Thyroid gland (tissue), 4 donors: ENCODE results near the gene KIF11. TPM values are rescaled to one million over a fixed set of nuclear protein-coding genes. Genes with fewer than 3 reads are reported as not detected.

Experiments
- DNase-seq, 2 donors: peaks; one replicate each; pipeline ENCODE4 v3.0.0-alpha.2; 2019
- H3K27ac ChIP-seq, 3 donors: fragments of 200-600 bp; sonication (generic); 1 replicate in 2 of 3; 2 replicates in 1 of 3; pipeline ENCODE4 v1.5.1; 2016 to 2019; ENCODE audit warnings: mild to moderate bottlenecking in 1 of 3, moderate library complexity in 1 of 3
- H3K27me3 ChIP-seq: fragments of 200-600 bp; sonication (generic); one replicate; pipeline ENCODE4 v1.5.1; 2019
- H3K36me3 ChIP-seq, 2 donors: fragments of 200-600 bp; sonication (generic); one replicate each; pipeline ENCODE4 v1.5.1; 2016 to 2019
- H3K4me1 ChIP-seq, 2 donors: fragments of 200-600 bp; sonication (generic); one replicate each; pipeline ENCODE4 v1.5.1; 2017 to 2019
- H3K4me3 ChIP-seq, 3 donors: fragments of 200-600 bp; sonication (generic); replicated peaks in 1 of 3; 1 replicate in 2 of 3; 2 replicates in 1 of 3; pipeline ENCODE4 v1.5.1; 2016; ENCODE audit warnings: mild to moderate bottlenecking in 1 of 3
- H3K9me3 ChIP-seq: fragments of 200-600 bp; sonication (generic); one replicate; pipeline ENCODE4 v1.5.1; 2017
- POLR2A ChIP-seq, 2 donors: fragments of 450-650 bp; IDR thresholded peaks; one replicate each; pipeline ENCODE4 v1.6.1; 2017; ENCODE audit warnings: antibody characterized with exemption in 2 of 2, mild to moderate bottlenecking in 2 of 2, moderate library complexity in 1 of 2
- WGBS, 2 donors: methylation state at CpG; one replicate each; pipeline ENCODE4 v1.1.5; 2017; 5-methylcytosine and 5-hydroxymethylcytosine counted together
- intact Hi-C: fragments of 100-400 bp; cut with DNase I; formaldehyde crosslinking; loops from one replicate; pipeline ENCODE4 v1.15.1; 2023
- total RNA-seq, 4 donors: library from RNA; depleted of rRNA; stranded (reverse); fragments of >200 nt; gene quantifications; one replicate each; pipeline ENCODE4 v1.2.3, GENCODE V29; 2016
- TF ChIP-seq, protein P1 (sequence below), 6 experiments: fragments of 200-600 bp in 3 of 6; fragments of 450-650 bp in 3 of 6; sonication (generic) in 3 of 6; IDR thresholded peaks; one replicate each; pipeline ENCODE4 v1.5.1; 2016 to 2019; ENCODE audit warnings: antibody characterized with exemption in 6 of 6, mild to moderate bottlenecking in 2 of 6, inconsistent platforms in 1 of 6, moderate library complexity in 1 of 6

Gene KIF11
- total RNA-seq, 4 donors from 2014 or later, result 0.67 to 1.5 (median 1.1) TPM

- Histone ChIP-seq H3K9me3 (no peaks in the 10 kb centered on the region), H3K4me1 (no peaks in the 10 kb centered on the region), H3K4me3 (no peak overlapping the region), H3K36me3 (no peaks in the 10 kb centered on the region), H3K27me3 (no peaks in the 10 kb centered on the region), H3K27ac (no peak overlapping the region)
- no peak for TF ChIP-seq POLR2A (IDR thresholded peaks at IDR 0.05)
- TF ChIP-seq, protein P1, sequence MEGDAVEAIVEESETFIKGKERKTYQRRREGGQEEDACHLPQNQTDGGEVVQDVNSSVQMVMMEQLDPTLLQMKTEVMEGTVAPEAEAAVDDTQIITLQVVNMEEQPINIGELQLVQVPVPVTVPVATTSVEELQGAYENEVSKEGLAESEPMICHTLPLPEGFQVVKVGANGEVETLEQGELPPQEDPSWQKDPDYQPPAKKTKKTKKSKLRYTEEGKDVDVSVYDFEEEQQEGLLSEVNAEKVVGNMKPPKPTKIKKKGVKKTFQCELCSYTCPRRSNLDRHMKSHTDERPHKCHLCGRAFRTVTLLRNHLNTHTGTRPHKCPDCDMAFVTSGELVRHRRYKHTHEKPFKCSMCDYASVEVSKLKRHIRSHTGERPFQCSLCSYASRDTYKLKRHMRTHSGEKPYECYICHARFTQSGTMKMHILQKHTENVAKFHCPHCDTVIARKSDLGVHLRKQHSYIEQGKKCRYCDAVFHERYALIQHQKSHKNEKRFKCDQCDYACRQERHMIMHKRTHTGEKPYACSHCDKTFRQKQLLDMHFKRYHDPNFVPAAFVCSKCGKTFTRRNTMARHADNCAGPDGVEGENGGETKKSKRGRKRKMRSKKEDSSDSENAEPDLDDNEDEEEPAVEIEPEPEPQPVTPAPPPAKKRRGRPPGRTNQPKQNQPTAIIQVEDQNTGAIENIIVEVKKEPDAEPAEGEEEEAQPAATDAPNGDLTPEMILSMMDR (IDR thresholded peaks at IDR 0.05), result no peak
- intact Hi-C loops, result no loop called here
- no peak for DNase-seq
- 92 to 97% methylated on average over 7 of the region's 7 CpGs for WGBS, 2 donors
Observed at GRCh38 chr10:92656266-92656961, 63.5 kb downstream of the KIF11 start.

DNA sequence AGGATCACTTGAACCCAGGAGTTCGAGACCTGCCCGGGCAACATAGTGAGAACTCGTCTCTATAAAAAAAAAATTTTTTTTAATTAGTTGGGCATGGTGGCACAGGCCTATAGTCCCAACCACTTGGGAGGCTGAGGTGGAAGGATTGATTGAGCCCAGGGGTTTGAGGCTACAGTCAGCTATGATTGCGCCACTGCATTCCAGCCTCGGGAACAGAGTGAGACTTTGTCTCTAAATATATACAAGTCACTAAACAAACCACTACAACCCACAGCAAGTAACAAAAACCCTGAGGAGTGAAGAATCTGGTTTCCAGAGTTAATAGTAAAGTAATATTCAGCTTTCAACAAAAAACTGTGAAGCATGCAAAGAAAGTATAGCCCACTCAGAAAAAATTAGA lies 64.1 kb downstream of the KIF11 start:
- intact Hi-C loops, result no loop called here
- no peaks in the 10 kb centered on the region for H3K9me3 ChIP-seq
- no peak for DNase-seq
- H3K27ac ChIP-seq, result no peak overlapping the region
- WGBS, 2 donors, result 92 to 96% methylated on average over 5 of the region's 5 CpGs
- TF ChIP-seq POLR2A (IDR thresholded peaks at IDR 0.05), result no peak
- TF ChIP-seq, protein P1 (IDR thresholded peaks at IDR 0.05), result no peak
- H3K4me1 ChIP-seq, result no peaks in the 10 kb centered on the region
- H3K36me3 ChIP-seq, result no peaks in the 10 kb centered on the region
- no peaks in the 10 kb centered on the region for H3K27me3 ChIP-seq
- H3K4me3 ChIP-seq, result no peak overlapping the region

DNA sequence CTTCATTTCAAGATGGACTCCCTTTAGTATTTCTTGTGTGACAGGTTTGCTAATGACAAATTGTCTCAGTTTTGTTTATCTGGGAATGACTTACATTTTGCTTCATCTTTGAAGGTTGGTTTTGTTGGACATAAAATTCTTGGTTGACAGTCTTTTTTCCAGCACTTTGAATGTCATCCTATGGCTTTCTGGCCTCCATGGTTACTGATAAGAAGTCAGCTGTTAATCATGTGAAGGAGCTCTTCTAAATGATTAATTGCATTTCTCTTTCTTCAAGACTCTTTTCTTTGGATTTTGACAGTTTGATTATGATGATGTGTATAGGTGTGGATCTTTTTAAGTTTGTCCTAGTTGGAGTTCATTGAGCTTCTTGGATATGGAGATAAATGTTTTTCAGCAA lies 69.9 kb downstream of the KIF11 start:
- DNase-seq, result no peak
- Histone ChIP-seq H3K27ac (no peak overlapping the region), H3K9me3 (peaks cover 5% of the 10 kb centered on the region), H3K4me3 (no peak overlapping the region), H3K36me3 (no peaks in the 10 kb centered on the region), H3K4me1 (no peaks in the 10 kb centered on the region), H3K27me3 (no peaks in the 10 kb centered on the region)
- TF ChIP-seq, protein P1 (IDR thresholded peaks at IDR 0.05), result no peak
- no peak for TF ChIP-seq POLR2A (IDR thresholded peaks at IDR 0.05)
- intact Hi-C loops, result no loop called here

DNA sequence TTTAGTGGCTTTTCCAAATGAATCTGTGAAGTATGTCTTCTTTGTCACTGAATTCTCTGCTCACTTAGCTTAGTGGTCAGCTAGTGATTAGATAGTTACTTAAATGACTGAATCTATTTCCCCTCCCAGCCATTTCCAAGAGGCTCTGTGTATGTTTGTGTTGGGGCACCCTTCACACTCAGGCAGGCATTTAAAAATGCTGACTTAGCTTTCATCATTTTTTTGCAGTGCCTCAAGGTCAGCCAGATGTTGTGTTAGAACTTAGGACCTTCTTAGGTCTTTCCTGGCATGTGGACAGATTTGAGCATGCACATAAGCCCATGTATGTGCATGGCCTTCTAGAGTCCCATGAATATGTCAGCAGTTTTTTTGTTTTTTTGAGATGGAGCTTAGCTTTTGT lies 71.4 kb downstream of the KIF11 start:
- DNase-seq, result no peak
- Histone ChIP-seq H3K4me3 (no peak overlapping the region), H3K9me3 (peaks cover 5% of the 10 kb centered on the region), H3K27ac (no peak overlapping the region), H3K4me1 (no peaks in the 10 kb centered on the region), H3K27me3 (no peaks in the 10 kb centered on the region), H3K36me3 (no peaks in the 10 kb centered on the region)
- intact Hi-C loops, result no loop called here
- TF ChIP-seq, protein P1 (IDR thresholded peaks at IDR 0.05), result no peak
- TF ChIP-seq POLR2A (IDR thresholded peaks at IDR 0.05), result no peak

DNA sequence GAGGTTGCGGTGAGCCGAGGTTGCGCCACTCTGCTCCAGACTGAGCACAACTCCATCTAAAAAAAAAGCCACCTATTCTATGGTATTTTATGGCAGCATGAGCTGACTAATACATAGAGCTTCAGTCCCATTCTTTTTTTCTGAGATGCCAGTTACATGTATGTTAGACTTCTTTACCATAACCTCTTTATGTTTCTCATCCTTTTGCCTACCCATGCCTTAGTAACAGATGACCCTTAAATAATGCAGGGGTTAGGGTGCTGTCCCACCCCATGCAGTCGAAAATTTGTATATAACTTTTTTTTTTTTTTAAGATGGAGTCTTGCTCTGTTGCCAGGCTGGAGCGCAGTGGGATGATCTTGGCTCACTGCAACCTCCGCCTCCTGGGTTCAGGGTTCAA lies 74.1 kb downstream of the KIF11 start:
- no peak overlapping the region for H3K4me3 ChIP-seq
- H3K36me3 ChIP-seq, result no peaks in the 10 kb centered on the region
- H3K27ac ChIP-seq, result no peak overlapping the region
- no peak for DNase-seq
- peaks cover 5% of the 10 kb centered on the region for H3K9me3 ChIP-seq
- intact Hi-C loops, result no loop called here
- H3K4me1 ChIP-seq, result no peaks in the 10 kb centered on the region
- no peaks in the 10 kb centered on the region for H3K27me3 ChIP-seq
- WGBS, 2 donors, result 96 to 97% methylated on average over 6 of the region's 6 CpGs
- TF ChIP-seq POLR2A (IDR thresholded peaks at IDR 0.05), result no peak
- TF ChIP-seq, protein P1 (IDR thresholded peaks at IDR 0.05), result no peak
